GM21737 (cell line): ENCODE results near the gene CSF1.
A peak's percentile ranks its signal among the peaks of the same experiment; 100 is the strongest.

Experiments used
- ATAC-seq: cut with Tn5 transposase; IDR thresholded peaks from one replicate; pipeline ENCODE4 v1.9.1; 2021; ENCODE audit warnings: mild to moderate bottlenecking, moderate library complexity; ENCODE audit not compliant: unreplicated experiment

CSF1 gene

DNA sequence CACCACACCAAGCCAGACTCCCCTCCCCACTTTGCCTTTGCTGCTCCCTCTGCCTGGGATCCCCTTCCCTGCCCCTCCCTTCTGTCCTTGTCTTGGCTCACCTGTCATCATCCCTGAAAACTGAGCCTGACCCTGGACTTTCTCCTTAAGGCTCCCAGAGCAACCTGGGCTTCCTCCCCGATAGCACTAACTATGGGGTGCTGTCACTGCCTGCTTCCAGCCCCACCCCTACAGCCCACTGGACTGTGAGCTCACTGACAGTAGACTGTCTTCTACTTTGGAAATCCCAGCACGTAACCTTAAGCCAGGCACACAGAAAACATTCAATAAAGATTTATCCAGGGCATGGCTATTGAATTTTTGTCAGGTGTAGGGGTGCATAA lies 9.5 kb upstream of the CSF1 start:
- ATAC-seq, result no peak

DNA sequence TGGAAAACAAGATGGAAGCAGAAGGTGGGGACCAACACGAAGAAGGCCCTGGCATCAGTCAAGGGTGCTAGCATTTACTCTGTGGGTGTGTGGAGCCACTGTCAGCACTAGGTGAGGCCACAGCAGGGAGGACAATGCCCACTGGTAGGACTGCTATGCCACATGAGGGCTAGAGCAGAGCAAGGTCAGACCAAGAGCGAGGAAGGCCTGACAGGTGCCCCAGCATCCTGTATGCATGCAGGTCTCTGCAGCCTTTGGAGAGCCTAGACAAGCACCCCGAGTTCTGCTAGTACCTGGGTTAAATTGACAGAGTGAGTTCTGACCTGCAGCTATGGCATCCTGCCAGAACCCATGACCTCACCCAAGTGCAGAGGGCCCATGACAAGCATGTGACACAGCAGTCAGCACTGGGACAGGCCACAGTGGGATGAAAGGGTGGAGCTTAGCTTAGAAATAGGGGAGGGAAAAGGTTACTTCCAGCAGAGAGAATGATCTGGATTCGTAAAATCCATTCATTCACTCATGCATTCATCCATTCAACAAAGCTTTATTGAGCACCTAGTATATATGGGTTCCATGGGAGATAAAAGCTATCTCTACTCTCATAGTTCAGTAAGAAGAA lies 9.0 kb upstream of the CSF1 start:
- ATAC-seq, result no peak

DNA sequence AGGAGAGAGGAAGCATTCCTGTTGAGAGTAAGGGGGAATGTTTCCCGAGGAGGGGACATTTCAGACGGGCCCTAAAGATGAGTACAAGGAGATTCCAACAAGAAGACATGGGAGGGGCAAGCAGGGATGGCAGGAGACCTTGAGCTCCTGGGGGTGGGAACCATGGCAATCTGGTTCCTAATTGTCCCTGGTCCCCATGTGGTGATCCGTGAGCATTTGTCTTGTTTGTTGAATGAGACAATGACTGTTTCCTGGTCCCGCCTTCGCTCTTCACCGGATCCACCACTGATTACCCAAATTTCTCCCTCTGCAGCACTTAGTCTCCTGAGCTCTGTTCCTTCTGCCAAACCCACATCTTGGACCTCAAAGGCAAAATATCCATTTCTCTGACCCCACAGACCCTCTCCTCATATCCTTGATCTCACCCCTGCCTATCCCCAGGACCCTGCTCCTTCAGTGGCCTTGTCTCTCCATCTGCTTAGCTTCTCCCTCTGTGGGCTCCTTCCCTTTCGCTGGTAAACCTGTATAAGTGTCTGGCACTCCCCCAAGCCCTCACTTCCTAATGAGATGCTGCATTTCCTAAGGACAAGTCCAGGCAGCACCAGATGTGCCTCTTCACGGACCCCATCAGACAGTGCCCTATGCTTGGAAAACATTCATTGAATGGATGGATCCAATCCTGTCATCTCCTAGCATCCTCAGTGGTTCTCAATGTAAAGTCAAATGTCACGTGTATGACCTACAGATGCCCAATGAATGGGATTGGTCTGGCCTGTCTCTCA lies 8.3 kb upstream of the CSF1 start:
- ATAC-seq, result no peak

DNA sequence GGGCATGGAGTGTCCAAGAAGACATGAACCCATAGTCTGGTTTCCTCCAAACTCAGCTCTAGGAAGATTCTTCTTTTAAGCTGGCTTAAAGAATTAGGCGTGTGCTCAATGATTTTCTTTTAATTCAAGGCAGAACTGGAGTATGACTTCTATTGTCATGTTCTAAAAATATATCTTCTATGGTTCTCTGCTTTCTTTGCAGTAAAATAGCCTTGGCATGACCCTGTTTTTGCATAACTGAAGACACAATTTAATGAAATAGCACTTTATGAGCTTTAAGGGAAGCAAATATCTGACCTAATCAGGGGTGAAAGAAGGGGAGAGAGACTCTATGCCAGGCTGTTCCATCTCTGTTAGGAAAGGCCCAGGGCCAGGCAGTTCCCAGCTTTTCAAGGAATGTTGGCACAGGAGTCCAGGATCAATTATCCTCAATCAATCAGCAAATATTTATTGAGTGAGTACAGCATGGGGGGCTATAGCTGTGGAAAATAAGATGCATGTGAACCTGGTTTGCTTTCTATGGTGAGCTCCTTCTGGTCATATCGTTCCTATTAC lies 7.2 kb upstream of the CSF1 start:
- ATAC-seq, result no peak

DNA sequence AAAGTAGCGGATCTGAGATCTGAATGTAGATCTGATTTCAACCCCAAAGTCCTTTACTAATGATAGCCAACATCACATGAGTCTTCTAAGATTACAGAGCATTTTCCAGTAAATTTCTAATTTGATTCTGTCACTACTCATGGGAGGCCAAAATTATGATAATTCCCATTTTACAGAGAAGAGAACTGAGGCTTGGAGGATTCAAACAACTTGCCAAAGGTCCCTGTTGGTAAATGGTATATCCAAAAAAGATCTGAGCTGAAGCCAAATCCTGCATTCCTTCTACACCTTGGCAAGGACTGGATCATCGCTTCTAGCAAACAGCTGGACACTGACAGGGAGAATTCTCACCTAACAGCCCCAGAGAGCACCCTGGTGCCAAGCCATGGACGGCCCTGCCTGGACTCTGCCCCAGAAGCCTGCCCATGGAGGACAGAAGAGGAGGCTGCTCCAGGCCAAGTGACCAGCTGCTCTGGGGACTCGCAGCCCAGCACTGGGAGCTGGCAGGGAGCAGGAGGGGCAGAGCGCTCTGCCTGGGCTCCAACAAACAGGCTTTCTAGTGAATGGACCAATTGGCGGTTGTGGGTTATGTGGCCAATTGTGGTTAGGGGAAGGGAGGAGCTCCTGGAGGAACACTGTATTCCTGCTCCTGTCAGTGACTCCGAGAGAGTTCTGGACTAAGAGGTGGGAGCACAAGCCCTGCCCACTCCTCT lies 6.4 kb upstream of the CSF1 start:
- ATAC-seq, result no peak

DNA sequence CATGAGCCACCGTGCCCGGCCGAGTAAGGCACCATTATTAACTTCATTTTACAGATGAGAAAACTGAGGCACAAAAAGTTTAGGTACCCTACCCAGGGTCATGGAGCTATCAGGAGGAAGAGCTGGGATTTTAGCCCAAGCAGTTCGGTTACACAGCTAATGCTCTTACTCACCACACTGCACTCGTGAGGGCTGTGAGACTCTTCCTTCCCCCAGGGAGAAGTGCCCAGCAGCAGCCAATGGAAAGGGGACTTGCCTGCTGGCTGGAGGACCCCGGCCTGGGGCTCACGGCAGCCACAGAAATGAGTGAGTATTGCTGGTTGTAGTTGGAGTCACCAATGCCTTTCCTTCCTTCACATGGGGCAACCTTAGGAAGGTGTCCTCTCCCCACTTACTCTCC lies 5.2 kb upstream of the CSF1 start:
- no peak for ATAC-seq

DNA sequence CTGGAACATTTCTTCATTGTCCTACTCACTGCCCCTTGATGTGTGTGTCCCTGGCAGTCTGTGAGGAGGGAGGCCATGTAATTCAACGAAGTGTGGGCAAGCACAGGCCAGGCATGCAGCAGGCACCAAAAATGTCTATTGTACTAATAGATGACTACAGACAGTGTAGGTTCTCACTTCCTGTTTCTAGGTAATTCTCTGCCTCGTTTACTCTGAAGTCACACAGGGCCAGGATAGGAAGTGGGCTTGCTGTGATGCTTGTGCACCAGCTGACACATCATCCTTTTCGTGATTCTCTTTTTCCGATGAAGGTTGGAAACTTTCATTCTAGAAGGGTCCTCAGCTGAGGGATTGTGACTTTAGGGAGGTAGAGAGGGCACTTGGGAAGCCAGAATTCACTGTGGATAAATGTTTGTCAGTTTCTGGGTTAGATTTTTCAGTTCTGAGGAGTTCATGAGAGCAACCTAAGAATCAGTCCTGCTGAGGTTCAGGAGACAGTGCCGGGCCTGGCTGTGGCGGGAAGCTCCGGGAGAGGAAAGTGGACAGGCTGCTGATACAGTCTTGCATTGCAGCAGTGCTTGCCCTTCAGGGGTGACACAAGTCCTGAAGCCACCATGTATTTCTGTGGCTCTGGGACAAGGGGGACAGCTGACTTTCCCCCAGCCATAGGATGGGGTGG lies 4.3 kb upstream of the CSF1 start:
- ATAC-seq, result peak; percentile 87

DNA sequence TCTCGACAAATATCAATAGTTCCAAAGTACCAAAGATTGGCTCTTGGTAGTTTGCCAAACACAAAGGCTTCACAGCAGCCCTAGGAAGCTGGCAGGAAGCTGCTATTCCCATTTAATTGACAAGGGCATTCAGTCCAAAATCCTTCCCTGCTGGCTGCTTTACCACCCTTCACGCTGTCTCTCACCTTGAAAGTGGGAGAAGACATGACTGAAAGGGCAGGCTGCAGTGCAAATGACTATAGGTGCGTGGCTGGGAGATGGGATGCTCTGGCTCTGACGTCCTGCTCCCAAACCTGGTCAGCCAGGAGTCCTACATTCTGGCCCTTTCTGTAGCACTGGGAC lies 3.8 kb upstream of the CSF1 start:
- ATAC-seq, result no peak

DNA sequence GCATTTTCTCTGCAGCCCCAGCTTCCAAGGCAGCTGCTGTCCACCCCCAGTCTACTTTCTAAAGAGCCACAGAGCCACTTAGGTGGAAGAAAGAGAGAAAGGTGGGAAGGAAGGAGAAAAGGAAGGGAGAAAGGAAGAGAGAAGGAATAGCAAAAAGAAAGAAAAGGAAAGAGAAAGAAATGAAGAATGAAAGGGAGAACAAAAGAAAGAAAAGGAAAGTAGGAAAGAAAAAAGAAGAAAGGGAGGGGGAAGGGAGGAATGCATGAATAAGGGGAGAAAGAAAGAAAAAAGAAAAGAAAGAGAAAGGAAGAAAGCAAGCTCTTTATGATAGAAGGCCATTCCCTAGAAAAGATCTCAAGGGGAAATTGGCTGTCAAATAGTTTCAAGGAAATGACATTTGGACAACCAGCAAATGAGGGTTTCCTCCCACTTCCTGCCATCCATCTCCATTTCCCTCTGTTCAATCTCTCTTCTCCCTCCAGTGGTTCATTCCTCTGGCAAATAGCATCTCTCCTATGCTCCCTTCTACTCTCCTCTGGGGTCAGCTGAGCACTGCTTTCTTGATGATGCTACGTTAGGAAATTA lies 3.4 kb upstream of the CSF1 start:
- ATAC-seq, result no peak

DNA sequence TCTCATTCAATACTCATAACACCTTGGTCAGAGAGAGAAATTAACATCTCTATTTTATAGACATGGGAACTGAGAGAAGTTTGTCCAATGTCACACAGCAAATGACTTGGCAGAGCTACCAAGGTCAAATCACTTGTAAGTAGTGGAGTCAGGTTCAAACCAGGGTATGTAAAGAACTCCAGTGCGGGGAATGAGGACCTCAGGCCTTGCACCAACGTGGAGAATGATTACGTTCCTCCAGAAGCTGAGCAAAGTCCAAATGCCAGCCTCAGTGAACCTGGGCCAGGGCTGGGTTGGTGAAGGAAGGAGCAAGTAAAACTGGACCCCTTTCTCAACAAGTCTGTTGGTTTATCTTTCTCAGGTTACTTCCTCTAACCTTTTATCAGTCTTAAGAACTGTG lies 1.8 kb upstream of the CSF1 start:
- no peak for ATAC-seq

DNA sequence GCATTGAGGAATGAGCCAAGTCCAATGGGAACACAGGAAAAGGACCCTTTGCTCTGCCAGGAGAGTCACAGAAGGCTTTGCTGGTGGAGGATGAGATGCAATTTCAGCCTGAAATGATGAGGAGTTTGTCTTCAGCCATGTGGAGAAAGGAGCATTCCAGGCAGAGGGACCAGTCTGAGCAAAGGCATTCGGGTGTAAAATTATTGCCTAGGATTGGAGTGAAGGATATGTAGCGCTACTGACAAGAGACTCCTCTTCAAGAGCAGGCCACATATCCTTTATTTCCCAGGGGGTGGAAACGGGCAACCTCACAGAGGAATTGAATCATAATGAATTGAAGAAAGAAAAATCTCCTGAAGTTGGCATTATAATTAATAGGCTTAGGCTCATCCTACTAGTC lies 1.1 kb upstream of the CSF1 start:
- ATAC-seq, result no peak

DNA sequence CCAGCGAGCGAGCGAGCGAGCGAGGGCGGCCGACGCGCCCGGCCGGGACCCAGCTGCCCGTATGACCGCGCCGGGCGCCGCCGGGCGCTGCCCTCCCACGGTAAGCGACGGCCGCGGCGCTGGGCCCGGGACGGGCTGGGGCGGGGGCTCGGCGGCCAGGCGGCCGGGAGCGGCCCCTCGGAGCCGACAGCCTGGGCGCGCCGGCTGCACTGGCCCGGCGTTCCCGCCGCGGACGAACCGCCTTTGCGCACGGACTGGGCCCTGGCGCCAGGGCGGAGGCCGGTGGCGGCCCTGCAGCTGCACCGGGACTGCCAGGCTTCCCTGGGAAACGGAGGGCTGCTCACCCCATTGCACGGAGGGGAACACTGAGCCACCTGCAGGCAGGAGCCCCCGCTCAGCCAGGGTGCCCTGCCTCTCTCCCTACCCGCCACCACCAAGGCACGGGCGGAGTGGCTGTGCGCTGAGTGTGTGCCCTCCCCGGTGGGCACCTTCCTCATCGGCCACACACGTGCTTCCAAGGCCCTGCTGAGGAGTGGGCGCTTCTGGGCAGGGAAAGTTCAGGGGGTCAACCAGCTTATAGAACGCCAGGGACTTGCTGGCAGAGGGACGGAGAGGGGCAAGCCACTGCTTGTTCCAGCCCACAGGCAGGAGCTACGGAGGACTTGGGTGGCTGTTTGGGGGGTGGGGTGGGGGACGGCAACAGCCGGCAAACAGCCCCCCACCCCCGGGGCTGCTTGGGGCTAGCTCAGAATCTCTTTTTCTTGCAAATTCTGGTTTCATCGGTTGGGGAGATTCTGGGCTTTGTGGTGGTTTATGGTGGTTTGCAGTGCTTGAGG lies 532 bp downstream of the CSF1 start:
- no peak for ATAC-seq

DNA sequence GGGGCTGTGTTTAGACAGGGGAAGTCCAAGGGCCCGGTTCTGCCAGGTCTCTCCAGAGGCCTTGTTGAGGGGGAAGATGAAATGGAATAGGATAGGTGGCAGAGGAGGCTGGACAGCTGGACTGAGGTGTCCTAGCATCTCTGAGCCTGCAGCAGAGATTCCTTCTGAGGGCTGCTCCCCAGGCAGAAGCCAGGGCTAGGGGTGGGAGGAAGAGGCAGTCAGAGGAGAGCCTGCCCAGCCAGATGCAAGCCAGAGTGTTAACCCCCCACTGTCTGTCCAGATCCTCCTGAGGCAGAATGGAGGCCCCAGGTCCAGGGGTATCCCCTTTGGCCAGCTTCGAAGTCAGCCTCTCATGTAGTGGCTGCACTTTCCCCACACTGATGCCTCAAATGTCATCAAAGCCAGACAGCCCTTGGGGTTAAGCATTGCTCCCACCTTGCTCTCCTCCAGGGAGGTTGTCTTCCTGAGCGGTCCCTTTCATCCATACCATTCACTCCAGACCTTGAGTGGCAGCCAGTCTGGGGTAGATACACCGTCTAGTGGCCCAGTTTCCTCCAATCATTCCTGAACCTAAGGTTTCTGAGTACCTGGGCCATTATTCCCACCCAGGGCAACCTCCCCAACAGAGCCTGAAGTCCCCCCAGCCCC lies 1.7 kb downstream of the CSF1 start:
- no peak for ATAC-seq

DNA sequence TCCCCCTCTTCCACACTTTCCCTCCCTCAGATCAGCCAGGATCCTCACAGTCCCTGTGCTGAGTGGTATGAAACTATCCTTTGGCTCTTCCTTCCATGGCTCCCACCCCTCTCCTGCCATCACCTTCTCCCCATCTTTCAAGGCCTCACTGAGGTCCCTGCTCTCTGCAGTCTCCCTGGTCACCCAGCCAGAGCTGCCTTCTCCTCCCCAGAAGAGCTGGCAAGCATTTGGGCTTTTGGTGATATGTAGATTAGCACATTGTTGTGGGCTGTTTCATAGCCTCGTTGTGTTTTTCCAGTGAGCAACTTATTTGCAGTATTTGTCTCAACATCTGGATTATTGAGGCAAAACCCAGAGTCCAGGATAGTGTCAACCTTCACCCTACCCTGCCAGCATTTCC lies 2.2 kb downstream of the CSF1 start:
- no peak for ATAC-seq

DNA sequence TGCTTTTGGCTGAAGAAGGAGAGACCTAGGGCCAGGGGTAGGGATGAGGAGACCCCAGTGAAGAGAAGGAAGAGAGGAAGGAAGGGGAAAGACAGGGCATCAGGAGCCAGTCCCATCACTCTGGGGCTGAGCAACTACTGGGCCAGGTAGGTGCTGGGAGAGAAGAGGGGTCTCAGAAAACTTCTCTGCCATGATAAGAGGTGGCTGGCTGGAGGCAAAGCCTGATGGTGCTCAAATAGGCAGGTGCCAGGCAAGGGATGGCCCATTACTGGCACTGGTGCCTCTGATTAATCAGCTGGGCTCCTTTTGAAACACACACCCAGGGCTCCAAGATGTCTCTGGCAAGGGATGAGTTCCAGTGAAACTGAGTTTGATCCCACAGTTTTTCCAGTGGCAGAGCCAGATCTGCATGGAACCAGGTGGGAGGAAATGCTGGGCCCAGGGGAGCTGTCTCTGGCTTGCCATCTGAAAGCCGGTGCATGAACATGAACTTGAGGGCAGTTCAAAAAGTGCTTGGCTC lies 2.8 kb downstream of the CSF1 start:
- ATAC-seq, result no peak

DNA sequence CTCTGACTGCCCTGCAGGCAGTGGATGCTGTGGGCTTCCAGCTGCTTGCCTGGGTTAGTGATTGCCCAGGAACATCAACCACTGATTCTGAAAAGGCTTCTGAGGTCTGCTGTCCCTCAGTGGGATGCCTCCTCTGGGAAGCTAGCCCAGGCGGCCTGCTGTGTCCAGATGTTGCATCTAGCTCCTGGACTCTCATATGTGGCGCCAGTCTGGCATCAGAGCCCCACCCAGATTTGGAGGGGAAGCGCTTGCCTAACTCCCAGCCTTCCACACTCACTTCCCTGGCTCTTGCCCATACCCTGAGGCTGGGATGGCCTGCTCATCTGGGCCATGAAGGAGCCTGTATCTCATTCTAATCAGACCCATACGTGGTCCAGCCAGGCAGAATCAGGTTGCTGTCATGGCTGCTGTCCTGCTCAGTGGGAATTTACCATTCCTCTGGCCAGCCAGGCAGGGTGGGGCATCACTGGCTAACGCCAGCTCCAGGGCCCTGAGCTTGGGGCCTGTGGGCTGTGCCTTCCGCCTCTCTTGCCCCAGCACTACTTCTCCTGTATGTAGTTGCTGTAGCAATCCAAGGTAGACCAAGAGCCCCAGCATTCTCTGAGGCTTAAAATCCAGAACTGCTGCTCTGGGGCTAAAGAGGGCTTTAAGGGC lies 4.1 kb downstream of the CSF1 start:
- no peak for ATAC-seq

DNA sequence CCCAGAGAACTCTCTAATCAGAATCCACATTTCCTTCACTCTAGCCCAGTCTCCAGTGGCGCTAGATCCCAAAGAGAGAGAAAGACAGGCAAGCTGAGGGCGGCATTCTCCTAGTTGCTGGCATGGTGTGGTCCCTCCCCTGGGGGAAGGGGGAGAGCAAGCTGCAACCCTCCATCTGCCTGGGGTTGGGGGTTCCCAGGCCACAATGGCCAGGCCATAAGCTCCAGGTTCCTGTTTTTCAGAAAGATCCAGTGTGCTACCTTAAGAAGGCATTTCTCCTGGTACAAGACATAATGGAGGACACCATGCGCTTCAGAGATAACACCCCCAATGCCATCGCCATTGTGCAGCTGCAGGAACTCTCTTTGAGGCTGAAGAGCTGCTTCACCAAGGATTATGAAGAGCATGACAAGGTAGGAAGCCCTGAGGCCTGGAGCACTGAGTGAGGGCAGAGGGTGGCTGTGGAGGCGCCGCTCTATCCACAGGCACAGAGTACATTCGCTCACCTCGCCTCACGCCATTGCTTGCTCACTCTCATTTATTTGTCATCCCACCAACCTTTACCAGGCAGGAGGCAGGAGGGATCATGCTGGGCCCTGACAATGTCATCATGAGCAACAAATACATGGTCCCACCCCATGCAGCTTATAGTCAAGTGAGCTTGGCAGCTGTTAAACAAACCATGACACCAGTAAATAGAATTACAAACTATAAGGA lies 6.6 kb downstream of the CSF1 start:
- ATAC-seq, result no peak
